ENCODE data around the gene CPSF3.

CPSF3 gene

GRCh38 chr2:9419541-9419940 is 3.9 kb upstream of the CPSF3 start:
- DNase-seq (ENCODE audit: low read depth, low spot score): no peak

GRCh38 chr2:9420495-9420894 is 3.0 kb upstream of the CPSF3 start:
- DNase-seq (ENCODE audit: low read depth, low spot score): no peak

GRCh38 chr2:9422321-9423099 is 944 bp upstream of the CPSF3 start:
- peak; percentile 3 for DNase-seq (ENCODE audit: low read depth, low spot score)

GRCh38 chr2:9423922-9424272 is 443 bp downstream of the CPSF3 start:
- DNase-seq (ENCODE audit: low read depth, low spot score): no peak

- no peak for DNase-seq (ENCODE audit: low read depth, low spot score)
Measured at GRCh38 chr2:9424447-9425164, 1.2 kb downstream of the CPSF3 start.

GRCh38 chr2:9428965-9429577 is 5.6 kb downstream of the CPSF3 start:
- no peak for DNase-seq (ENCODE audit: low read depth, low spot score)

GRCh38 chr2:9430316-9431293 is 7.2 kb downstream of the CPSF3 start:
- DNase-seq (ENCODE audit: low read depth, low spot score): no peak

GRCh38 chr2:9434489-9434888 is 11.0 kb downstream of the CPSF3 start:
- no peak for DNase-seq (ENCODE audit: low read depth, low spot score)

- DNase-seq (ENCODE audit: low read depth, low spot score): no peak
Measured at GRCh38 chr2:9439536-9439935, 16.1 kb downstream of the CPSF3 start.

- no peak for DNase-seq (ENCODE audit: low read depth, low spot score)
Measured at GRCh38 chr2:9440058-9440727, 16.7 kb downstream of the CPSF3 start.

- DNase-seq (ENCODE audit: low read depth, low spot score): no peak
Measured at GRCh38 chr2:9441556-9441955, 18.1 kb downstream of the CPSF3 start.

GRCh38 chr2:9443526-9443925 is 20.1 kb downstream of the CPSF3 start:
- DNase-seq (ENCODE audit: low read depth, low spot score): no peak

GRCh38 chr2:9445089-9445488 is 21.6 kb downstream of the CPSF3 start:
- DNase-seq (ENCODE audit: low read depth, low spot score): no peak

- DNase-seq (ENCODE audit: low read depth, low spot score): no peak
Measured at GRCh38 chr2:9451231-9451630, 27.8 kb downstream of the CPSF3 start.

GRCh38 chr2:9460441-9461017 is 37.1 kb downstream of the CPSF3 start:
- DNase-seq (ENCODE audit: low read depth, low spot score): no peak

GRCh38 chr2:9461079-9461478 is 37.6 kb downstream of the CPSF3 start:
- no peak for DNase-seq (ENCODE audit: low read depth, low spot score)

GRCh38 chr2:9462313-9462712 is 38.9 kb downstream of the CPSF3 start:
- no peak for DNase-seq (ENCODE audit: low read depth, low spot score)

- DNase-seq (ENCODE audit: low read depth, low spot score): no peak
Measured at GRCh38 chr2:9462886-9463697, 39.6 kb downstream of the CPSF3 start.

- no peak for DNase-seq (ENCODE audit: low read depth, low spot score)
Measured at GRCh38 chr2:9463698-9464034, 40.2 kb downstream of the CPSF3 start.

GRCh38 chr2:9465170-9465569 is 41.7 kb downstream of the CPSF3 start:
- DNase-seq (ENCODE audit: low read depth, low spot score): no peak
